Esophagus muscularis mucosa (tissue), 4 donors: ENCODE measurements around the gene GSG1L. TPM values are rescaled to one million over a fixed set of nuclear protein-coding genes. Genes with fewer than 3 reads are reported as not detected.

Experiments
- DNase-seq: peaks from one replicate; pipeline ENCODE4 v3.0.0-alpha.2; 2017; ENCODE audit errors: extremely low spot score
- H3K27ac ChIP-seq, 4 donors: fragments of 200-600 bp; sonication (generic); replicated peaks in 1 of 4; 1 replicate in 3 of 4; 2 replicates in 1 of 4; pipeline ENCODE4 v1.5.1; 2016 to 2019; ENCODE audit warnings: mild to moderate bottlenecking in 1 of 4
- H3K27me3 ChIP-seq, 4 donors: fragments of 200-600 bp; sonication (generic); one replicate each; pipeline versions ENCODE4 v1.5.1 to v1.6.0; 2016 to 2019
- H3K36me3 ChIP-seq, 4 donors: fragments of 200-600 bp; sonication (generic); one replicate each; pipeline ENCODE4 v1.5.1; 2016 to 2019
- H3K4me1 ChIP-seq, 4 donors: fragments of 200-600 bp; sonication (generic); one replicate each; pipeline ENCODE4 v1.5.1; 2016 to 2019
- H3K4me3 ChIP-seq, 4 donors: fragments of 200-600 bp; sonication (generic); 1 replicate in 2 of 4; 2 replicates in 2 of 4; pipeline ENCODE4 v1.5.1; 2016 to 2019; ENCODE audit warnings: mild to moderate bottlenecking in 4 of 4, moderate library complexity in 1 of 4
- H3K9me3 ChIP-seq, 4 donors: fragments of 200-600 bp; sonication (generic); 1 replicate in 3 of 4; 2 replicates in 1 of 4; pipeline ENCODE4 v1.5.1; 2016 to 2019
- CTCF ChIP-seq, 3 experiments: fragments of 200-600 bp in 2 of 3; fragments of 450-650 bp in 1 of 3; sonication (generic) in 2 of 3; IDR thresholded peaks; one replicate each; pipeline ENCODE4 v1.5.1; 2017 to 2019; ENCODE audit warnings: antibody characterized with exemption in 3 of 3, mild to moderate bottlenecking in 2 of 3, moderate library complexity in 1 of 3
- EP300 ChIP-seq: sonication (generic); formaldehyde crosslinking; IDR thresholded peaks from one replicate; pipeline ENCODE4 v1.6.1; 2017; ENCODE audit warnings: antibody characterized with exemption
- POLR2A ChIP-seq: fragments of 450-650 bp; IDR thresholded peaks from one replicate; pipeline ENCODE4 v1.6.1; 2017; ENCODE audit warnings: antibody characterized with exemption, moderate library complexity, mild to moderate bottlenecking, low read depth
- POLR2AphosphoS5 ChIP-seq, 2 donors: sonication (generic); formaldehyde crosslinking; IDR thresholded peaks; one replicate each; pipeline ENCODE4 v1.6.1; 2017; ENCODE audit warnings: antibody characterized with exemption in 2 of 2
- WGBS: methylation state at CpG from one replicate; pipeline ENCODE4 v1.1.5; 2018; 5-methylcytosine and 5-hydroxymethylcytosine counted together
- intact Hi-C: fragments of 100-400 bp; cut with DNase I; formaldehyde crosslinking; loops from one replicate; pipeline ENCODE4 v1.15.1; 2023
- total RNA-seq, 4 donors: library from RNA; depleted of rRNA; stranded (reverse); fragments of >200 nt; gene quantifications; one replicate each; pipeline versions ENCODE4 v1.1.0 to v1.2.1, GENCODE V29; 2016

The GSG1L gene
- total RNA-seq, 4 donors from 2014 or later = 0.19 to 0.83 TPM; not detected in 2

GRCh38 chr16:27756206-27756970 lies 307.1 kb downstream of the GSG1L start:
- peaks cover 4 to 62% (median 48%) of the 10 kb centered on the region in 4 donors for H3K36me3 ChIP-seq
- no peak overlapping the region for H3K27ac ChIP-seq
- no peak overlapping the region for H3K4me3 ChIP-seq
- no peak for TF ChIP-seq POLR2AphosphoS5 (IDR thresholded peaks at IDR 0.05)
- no peak for TF ChIP-seq EP300
- TF ChIP-seq CTCF (IDR thresholded peaks at IDR 0.05) = no peak
- TF ChIP-seq POLR2A = no peak
- WGBS = 83% methylated on average over 10 of the region's 10 CpGs
- no peaks in the 10 kb centered on the region for H3K9me3 ChIP-seq
- DNase-seq = no peak
- intact Hi-C loops = no loop called here
- H3K27me3 ChIP-seq = no peaks in the 10 kb centered on the region
- no peaks in the 10 kb centered on the region for H3K4me1 ChIP-seq

- WGBS = 91% methylated on average over 11 of the region's 11 CpGs
- no peak overlapping the region for H3K27ac ChIP-seq
- no peaks in the 10 kb centered on the region for H3K27me3 ChIP-seq
- H3K9me3 ChIP-seq = no peaks in the 10 kb centered on the region
- intact Hi-C loops = no loop called here
- no peak overlapping the region for H3K4me3 ChIP-seq
- H3K36me3 ChIP-seq = peaks cover 4 to 63% (median 47%) of the 10 kb centered on the region in 4 donors
- no peak for TF ChIP-seq CTCF (IDR thresholded peaks at IDR 0.05)
- TF ChIP-seq POLR2A = no peak
- TF ChIP-seq EP300 = no peak
- TF ChIP-seq POLR2AphosphoS5 (IDR thresholded peaks at IDR 0.05) = no peak
- no peak for DNase-seq
- H3K4me1 ChIP-seq = no peaks in the 10 kb centered on the region
Observed at GRCh38 chr16:27754788-27755690, 308.5 kb downstream of the GSG1L start.

GRCh38 chr16:27753563-27753962 lies 310.0 kb downstream of the GSG1L start:
- Histone ChIP-seq H3K36me3 (peaks cover 4 to 69% (median 46%) of the 10 kb centered on the region in 4 donors), H3K27ac (no peak overlapping the region), H3K9me3 (no peaks in the 10 kb centered on the region), H3K4me3 (no peak overlapping the region), H3K27me3 (no peaks in the 10 kb centered on the region), H3K4me1 (peaks cover 0 to 9% (median 0%) of the 10 kb centered on the region in 4 donors)
- WGBS = 81% methylated on average over 1 of the region's 1 CpG
- DNase-seq = no peak
- no peak for TF ChIP-seq POLR2A
- no peak for TF ChIP-seq CTCF (IDR thresholded peaks at IDR 0.05)
- intact Hi-C loops = no loop called here

GRCh38 chr16:27752241-27752640 lies 311.3 kb downstream of the GSG1L start:
- WGBS = 91% methylated on average over 4 of the region's 4 CpGs
- Histone ChIP-seq H3K9me3 (no peaks in the 10 kb centered on the region), H3K27me3 (no peaks in the 10 kb centered on the region), H3K36me3 (peaks cover 0 to 64% (median 40%) of the 10 kb centered on the region in 4 donors), H3K4me1 (peaks cover 0 to 10% (median 0%) of the 10 kb centered on the region in 4 donors), H3K4me3 (no peak overlapping the region), H3K27ac (no peak overlapping the region)
- intact Hi-C loops = no loop called here
- no peak for DNase-seq
- TF ChIP-seq POLR2A (no peak), CTCF (IDR thresholded peaks at IDR 0.05) (no peak), EP300 (no peak), POLR2AphosphoS5 (IDR thresholded peaks at IDR 0.05) (no peak)
